Subcutaneous abdominal adipose tissue (tissue), 5 donors: ENCODE results near the gene TMEM143.
A peak's percentile ranks its signal among the peaks of the same experiment; 100 is the strongest.
"Not testable (repeated sequence)": the region's sequence is repeated elsewhere in the genome, so short reads cannot be mapped to it uniquely, and the experiment has no call there.

Experiments
- H3K27ac ChIP-seq: one replicate; pipeline ENCODE4 v1.7.0; 2013; ENCODE audit warnings: low read depth, mild to moderate bottlenecking, inconsistent platforms, low read length, moderate library complexity
- H3K27me3 ChIP-seq, 5 donors: one replicate each; pipeline ENCODE4 v1.7.0; 2013; ENCODE audit warnings: low read length in 5 of 5, inconsistent platforms in 1 of 5; ENCODE audit not compliant: control insufficient read depth in 5 of 5, insufficient read depth in 4 of 5
- H3K36me3 ChIP-seq, 5 donors: one replicate each; pipeline ENCODE4 v1.7.0; 2013; ENCODE audit warnings: low read length in 5 of 5; ENCODE audit not compliant: control insufficient read depth in 5 of 5, insufficient read depth in 5 of 5
- H3K4me1 ChIP-seq, 5 donors: one replicate each; pipeline ENCODE4 v1.7.0; 2013; ENCODE audit warnings: low read length in 5 of 5, mild to moderate bottlenecking in 3 of 5, moderate library complexity in 1 of 5; ENCODE audit not compliant: control insufficient read depth in 5 of 5, insufficient read depth in 5 of 5
- H3K4me3 ChIP-seq, 5 donors: one replicate each; pipeline ENCODE4 v1.7.0; 2013; ENCODE audit warnings: low read length in 5 of 5, low read depth in 1 of 5
- H3K9ac ChIP-seq, 5 donors: one replicate each; pipeline ENCODE4 v1.7.0; 2013; ENCODE audit warnings: low read length in 5 of 5, mild to moderate bottlenecking in 4 of 5, moderate library complexity in 3 of 5
- H3K9me3 ChIP-seq, 5 donors: one replicate each; pipeline ENCODE4 v1.7.0; 2013; ENCODE audit warnings: low read length in 5 of 5; ENCODE audit not compliant: control insufficient read depth in 5 of 5
- donor health status: healthy.
- donor health status: healthy.
- donor health status: healthy.
- donor health status: healthy.
- donor health status: healthy.

Gene TMEM143

GRCh38 chr19:48392006-48392344 lies 28.2 kb upstream of the TMEM143 start:
- H3K4me1 ChIP-seq: peaks cover 2 to 26% (median 17%) of the 10 kb centered on the region in 5 donors
- not testable (repeated sequence) for H3K27ac ChIP-seq, H3K9ac ChIP-seq, H3K4me3 ChIP-seq, H3K9me3 ChIP-seq
- peaks cover 6 to 25% (median 21%) of the 10 kb centered on the region in 5 donors for H3K36me3 ChIP-seq
- H3K27me3 ChIP-seq: peaks cover 31 to 44% (median 37%) of the 10 kb centered on the region in 5 donors

GRCh38 chr19:48391100-48392005 lies 27.6 kb upstream of the TMEM143 start, which contains the start of gene KDELR1:
TSS of gene KDELR1 (minus strand) at chr19:48391551. CDS start at chr19:48391358, 193 bp downstream.
- H3K4me1 ChIP-seq: peaks cover 2 to 26% (median 17%) of the 10 kb centered on the region in 5 donors
- H3K27ac ChIP-seq: peak within 1 kb of the TSS; percentile 90
- H3K4me3 ChIP-seq: peak within 1 kb of the TSS; percentile 90 to 96 (median 93)
- no peaks in the 10 kb centered on the region for H3K9me3 ChIP-seq
- H3K27me3 ChIP-seq: peaks cover 26 to 38% (median 31%) of the 10 kb centered on the region in 5 donors
- H3K36me3 ChIP-seq: peaks cover 6 to 29% (median 26%) of the 10 kb centered on the region in 5 donors
- peak within 1 kb of the TSS; percentile 93 to 100 (median 99) for H3K9ac ChIP-seq

GRCh38 chr19:48390188-48391099 lies 26.7 kb upstream of the TMEM143 start:
- peak overlapping the region; percentile 90 to 96 (median 93) for H3K4me3 ChIP-seq
- H3K9me3 ChIP-seq: no peaks in the 10 kb centered on the region
- H3K27ac ChIP-seq: peak overlapping the region; percentile 90
- peaks cover 2 to 26% (median 17%) of the 10 kb centered on the region in 5 donors for H3K4me1 ChIP-seq
- peaks cover 17 to 29% (median 23%) of the 10 kb centered on the region in 5 donors for H3K27me3 ChIP-seq
- H3K36me3 ChIP-seq: peaks cover 6 to 36% (median 34%) of the 10 kb centered on the region in 5 donors
- peak overlapping the region; percentile 93 to 100 (median 99) for H3K9ac ChIP-seq

DNA sequence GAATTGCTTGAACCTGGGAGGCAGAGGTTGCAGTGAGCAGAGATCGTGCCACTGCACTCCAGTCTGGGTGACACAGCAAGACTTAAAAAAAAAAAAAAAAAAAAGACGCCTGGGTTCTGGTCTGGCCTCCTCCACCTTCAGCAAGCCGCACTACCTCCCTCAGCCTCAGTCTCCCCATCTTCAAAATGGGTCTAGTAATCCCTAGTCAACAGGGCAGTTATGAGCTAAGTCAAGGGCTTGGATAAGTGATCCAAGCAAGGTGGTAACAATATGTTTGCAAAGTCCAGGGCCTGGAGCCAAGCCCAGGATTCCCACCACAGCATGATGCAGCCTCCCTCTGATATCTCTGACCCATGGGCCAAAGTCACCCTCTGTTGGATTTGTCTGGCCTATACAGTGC lies 23.2 kb upstream of the TMEM143 start:
- Histone ChIP-seq H3K27me3 (no peaks in the 10 kb centered on the region), H3K4me3 (no peak overlapping the region), H3K9me3 (no peaks in the 10 kb centered on the region), H3K27ac (no peak overlapping the region), H3K9ac (no peak overlapping the region), H3K4me1 (peaks cover 2 to 18% (median 13%) of the 10 kb centered on the region in 5 donors), H3K36me3 (peaks cover 6 to 69% (median 65%) of the 10 kb centered on the region in 5 donors)

GRCh38 chr19:48385461-48386087 lies 21.8 kb upstream of the TMEM143 start:
- Histone ChIP-seq H3K9me3 (no peaks in the 10 kb centered on the region), H3K4me1 (peaks cover 2 to 13% (median 8%) of the 10 kb centered on the region in 5 donors), H3K36me3 (peaks cover 6 to 80% (median 72%) of the 10 kb centered on the region in 5 donors), H3K4me3 (no peak overlapping the region), H3K9ac (no peak overlapping the region), H3K27ac (no peak overlapping the region), H3K27me3 (no peaks in the 10 kb centered on the region)

DNA sequence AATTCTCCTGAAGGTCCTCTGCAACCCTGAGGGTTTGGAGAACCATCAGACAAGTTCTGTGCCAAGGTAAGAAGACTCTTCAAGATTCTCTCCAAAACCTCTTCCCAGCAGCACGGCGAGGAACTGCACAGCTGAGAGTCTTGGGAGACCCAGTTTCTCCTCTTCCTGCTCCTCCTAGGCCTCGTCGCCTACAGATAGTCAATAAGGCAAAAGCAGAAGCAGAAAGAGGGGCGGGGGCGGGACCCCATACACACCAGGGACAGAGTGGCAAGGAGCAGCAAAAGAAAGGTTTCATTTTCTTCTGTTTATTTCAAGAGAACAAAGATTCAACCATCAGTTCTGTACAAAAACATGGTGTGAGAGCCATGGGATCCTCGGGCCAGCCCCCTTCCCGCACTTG lies 18.5 kb upstream of the TMEM143 start:
- H3K36me3 ChIP-seq: peaks cover 0 to 58% (median 52%) of the 10 kb centered on the region in 5 donors
- no peaks in the 10 kb centered on the region for H3K4me1 ChIP-seq

GRCh38 chr19:48381178-48381950 lies 17.6 kb upstream of the TMEM143 start:
- Histone ChIP-seq H3K27me3 (no peaks in the 10 kb centered on the region), H3K36me3 (peaks cover 0 to 51% (median 45%) of the 10 kb centered on the region in 5 donors), H3K4me3 (no peak overlapping the region), H3K9me3 (no peaks in the 10 kb centered on the region), H3K9ac (no peak overlapping the region), H3K4me1 (no peaks in the 10 kb centered on the region), H3K27ac (no peak overlapping the region)

More for the DNA sequence above, 18.5 kb upstream of the TMEM143 start:
- H3K9ac ChIP-seq: no peak overlapping the region
- H3K4me3 ChIP-seq: no peak overlapping the region
- H3K27me3 ChIP-seq: no peaks in the 10 kb centered on the region
- no peaks in the 10 kb centered on the region for H3K9me3 ChIP-seq
- no peak overlapping the region for H3K27ac ChIP-seq

- Histone ChIP-seq H3K36me3 (peaks cover 0 to 30% (median 25%) of the 10 kb centered on the region in 5 donors), H3K9ac (no peak overlapping the region), H3K27ac (no peak overlapping the region), H3K9me3 (no peaks in the 10 kb centered on the region), H3K27me3 (no peaks in the 10 kb centered on the region), H3K4me3 (no peak overlapping the region), H3K4me1 (no peaks in the 10 kb centered on the region)
Measured at GRCh38 chr19:48379058-48379457, 15.3 kb upstream of the TMEM143 start.

DNA sequence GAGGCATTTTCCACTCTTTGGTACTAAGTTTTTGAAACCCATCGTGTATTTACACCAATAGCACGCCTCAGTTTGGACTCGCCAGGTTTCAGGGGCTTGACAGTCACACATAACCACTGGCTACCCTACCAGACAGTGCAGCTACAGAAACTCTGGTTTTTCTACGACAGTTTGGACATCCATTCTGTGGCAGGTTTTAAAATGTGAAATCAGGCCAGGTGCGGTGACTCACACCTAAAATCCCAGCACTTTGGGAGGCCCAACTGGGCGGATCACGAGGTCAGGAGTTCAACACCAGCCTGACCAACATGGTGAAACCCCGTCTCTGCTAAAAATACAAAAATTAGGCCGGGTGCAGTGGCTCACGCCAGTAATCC lies 14.4 kb upstream of the TMEM143 start:
- Histone ChIP-seq H3K4me3 (no peak overlapping the region), H3K36me3 (peaks cover 0 to 21% (median 16%) of the 10 kb centered on the region in 5 donors), H3K9ac (no peak overlapping the region), H3K27me3 (peaks cover 0 to 5% (median 0%) of the 10 kb centered on the region in 5 donors), H3K4me1 (no peaks in the 10 kb centered on the region), H3K27ac (no peak overlapping the region), H3K9me3 (no peaks in the 10 kb centered on the region)
